GM23338 (cell line): ENCODE measurements around the gene CCDC178. TPM values are rescaled to one million over a fixed set of nuclear protein-coding genes. Genes with fewer than 3 reads are reported as not detected.

Experiments used
- ATAC-seq: fragments of 200-7000 bp; cut with Tn5 transposase; 3 replicates; pipeline ENCODE4 v1.9.1; 2020
- DNase-seq: peaks from one replicate; pipeline ENCODE4 v3.0.0-alpha.2; 2015; ENCODE audit warnings: low spot score
- H2AFZ ChIP-seq: fragments of 200-600 bp; sonication (generic); 2 replicates; pipeline ENCODE4 v1.8.0; 2016; ENCODE audit warnings: antibody characterized with exemption, mild to moderate bottlenecking, moderate library complexity
- H3F3A ChIP-seq: fragments of 200-600 bp; sonication (generic); replicated peaks from 2 replicates; pipeline ENCODE4 v1.8.0; 2017; ENCODE audit warnings: antibody characterized with exemption, mixed run types, low read depth
- H3K27ac ChIP-seq: fragments of 200-600 bp; sonication (generic); 2 replicates; pipeline ENCODE4 v1.6.1; 2016; ENCODE audit warnings: low read depth
- H3K27me3 ChIP-seq: fragments of 200-600 bp; sonication (generic); 2 replicates; pipeline ENCODE4 v1.8.0; 2016; ENCODE audit warnings: mild to moderate bottlenecking, mixed run types, moderate library complexity; ENCODE audit not compliant: insufficient read depth
- H3K36me3 ChIP-seq: fragments of 200-600 bp; sonication (generic); 2 replicates; pipeline ENCODE4 v1.8.0; 2016; ENCODE audit warnings: mild to moderate bottlenecking; ENCODE audit not compliant: insufficient read depth
- H3K4me1 ChIP-seq: fragments of 200-600 bp; sonication (generic); 2 replicates; pipeline ENCODE4 v1.8.0; 2016; ENCODE audit warnings: mild to moderate bottlenecking, moderate library complexity; ENCODE audit not compliant: insufficient read depth
- H3K4me2 ChIP-seq: fragments of 200-600 bp; sonication (generic); 2 replicates; pipeline ENCODE4 v1.7.1; 2017; ENCODE audit warnings: mixed run types
- H3K4me3 ChIP-seq: fragments of 200-600 bp; sonication (generic); 2 replicates; pipeline ENCODE4 v1.6.1; 2016; ENCODE audit warnings: mixed run types
- H3K79me2 ChIP-seq: fragments of 200-600 bp; sonication (generic); replicated peaks from 2 replicates; pipeline ENCODE4 v1.8.0; 2017; ENCODE audit warnings: mild to moderate bottlenecking; ENCODE audit not compliant: insufficient read depth
- H3K9me2 ChIP-seq: fragments of 200-600 bp; sonication (generic); 2 replicates; pipeline ENCODE4 v1.8.0; 2017; ENCODE audit not compliant: insufficient read depth
- H4K20me1 ChIP-seq: fragments of 200-600 bp; sonication (generic); replicated peaks from 2 replicates; pipeline ENCODE4 v1.8.0; 2017; ENCODE audit warnings: mild to moderate bottlenecking; ENCODE audit not compliant: insufficient read depth
- H3K27ac Mint-ChIP-seq: 2 replicates; pipeline ENCODE4 v1.8.0; 2020; ENCODE audit warnings: inconsistent platforms, mild to moderate bottlenecking, moderate library complexity, mixed read lengths
- H3K27me3 Mint-ChIP-seq: 3 replicates; pipeline ENCODE4 v1.8.0; 2022; ENCODE audit warnings: low read depth, mild to moderate bottlenecking, moderate library complexity, mixed read lengths, inconsistent platforms; ENCODE audit not compliant: insufficient read depth, poor library complexity
- H3K36me3 Mint-ChIP-seq: 3 replicates; pipeline ENCODE4 v1.8.0; 2021; ENCODE audit warnings: low read depth, mild to moderate bottlenecking, inconsistent platforms, moderate library complexity, mixed read lengths
- H3K4me1 Mint-ChIP-seq: 3 replicates; pipeline ENCODE4 v1.8.0; 2020; ENCODE audit warnings: mild to moderate bottlenecking, inconsistent platforms, mixed read lengths
- H3K4me3 Mint-ChIP-seq: 3 replicates; pipeline ENCODE4 v1.8.0; 2021; ENCODE audit warnings: moderate library complexity, mild to moderate bottlenecking, inconsistent platforms, mixed read lengths
- H3K9me3 Mint-ChIP-seq: 3 replicates; pipeline ENCODE4 v1.8.0; 2020; ENCODE audit warnings: moderate library complexity, mild to moderate bottlenecking, inconsistent platforms, mixed read lengths
- CREB1 ChIP-seq: fragments of 250-450 bp; sonication (Bioruptor Pico); IDR thresholded peaks from 2 replicates; pipeline ENCODE4 v1.5.0; 2020; ENCODE audit warnings: low read depth, mild to moderate bottlenecking, moderate library complexity
- CTCF ChIP-seq, 2 experiments: fragments of 200-600 bp in 1 of 2; sonication (generic) in 1 of 2; conservative IDR thresholded peaks; 2 replicates each; pipeline versions ENCODE4 v1.5.1 to v1.6.1; 2016 to 2017; ENCODE audit warnings: antibody characterized with exemption in 2 of 2, low read depth in 2 of 2, mild to moderate bottlenecking in 2 of 2, moderate library complexity in 1 of 2
- ETS1 ChIP-seq: IDR thresholded peaks from 2 replicates; pipeline ENCODE4 v1.6.1; 2016; ENCODE audit warnings: antibody characterized with exemption
- EZH2 ChIP-seq: fragments of 200-600 bp; sonication (generic); IDR thresholded peaks from one replicate; pipeline ENCODE4 v1.8.0; 2017; ENCODE audit warnings: antibody characterized with exemption, mild to moderate bottlenecking, low read depth; ENCODE audit not compliant: unreplicated experiment
- EZH2phosphoT487 ChIP-seq: fragments of 200-600 bp; sonication (generic); IDR thresholded peaks from one replicate; pipeline ENCODE4 v1.8.1; 2018; ENCODE audit warnings: antibody characterized with exemption; ENCODE audit not compliant: unreplicated experiment
- JUNB ChIP-seq: IDR thresholded peaks from one replicate; pipeline ENCODE4 v1.6.1; 2016; ENCODE audit warnings: antibody characterized with exemption; ENCODE audit not compliant: unreplicated experiment
- NANOG ChIP-seq: IDR thresholded peaks from 2 replicates; pipeline ENCODE4 v1.6.1; 2016; ENCODE audit warnings: antibody characterized with exemption, borderline replicate concordance
- STAT1 ChIP-seq: IDR thresholded peaks from one replicate; pipeline ENCODE4 v1.6.1; 2016; ENCODE audit warnings: antibody characterized with exemption; ENCODE audit not compliant: unreplicated experiment
- ZNF114 ChIP-seq: fragments of 250-450 bp; sonication (Bioruptor Pico); IDR thresholded peaks from 2 replicates; pipeline ENCODE4 v1.5.0; 2020; ENCODE audit warnings: mild to moderate bottlenecking, moderate library complexity
- ZNF331 ChIP-seq: fragments of 250-450 bp; sonication (Bioruptor Pico); IDR thresholded peaks from 2 replicates; pipeline ENCODE4 v1.5.0; 2020; ENCODE audit warnings: low read depth, mild to moderate bottlenecking, moderate library complexity
- ZNF462 ChIP-seq: fragments of 250-450 bp; sonication (Bioruptor Pico); IDR thresholded peaks from 2 replicates; pipeline ENCODE4 v1.5.0; 2020; ENCODE audit warnings: mild to moderate bottlenecking, moderate library complexity
- polyA plus RNA-seq: library from polyadenylated mRNA; unstranded; fragments of >200 nt; fragmentation: Nextera tagmentation; extraction: Ambion mirVana; gene quantifications from 2 replicates; pipeline ENCODE4 v1.2.1, GENCODE V29; 2016
- total RNA-seq: library from RNA; depleted of rRNA; stranded (reverse); fragments of >200 nt; shearing (Covaris generic); gene quantifications from 2 replicates; pipeline ENCODE4 v1.2.3, GENCODE V29; 2014

The CCDC178 gene
- total and polyA plus RNA-seq, 2 experiments from 2014 or later: 0.17 to 0.24 TPM

- TF ChIP-seq CTCF (conservative IDR thresholded peaks at IDR 0.05; ENCODE audit: low read depth in 2 of 2): no peak
Observed at GRCh38 chr18:32998921-32999320, 441.6 kb downstream of the CCDC178 start (continued).

- H3K4me1 ChIP-seq: no peaks in the 10 kb centered on the region
- no peak overlapping the region for H3K4me3 ChIP-seq
- peak overlapping the region; percentile 4; the same call in 1 of the 2 replicates for H2AFZ ChIP-seq
- ATAC-seq: no peak
- Mint-ChIP-seq H3K4me1 (no peaks in the 10 kb centered on the region), H3K4me3 (no peak overlapping the region), H3K9me3 (no peaks in the 10 kb centered on the region), H3K27ac (no peak overlapping the region), H3K27me3 (no peaks in the 10 kb centered on the region), H3K36me3 (no peaks in the 10 kb centered on the region)
- TF ChIP-seq JUNB: no peak
- no peaks in the 10 kb centered on the region for H3K36me3 ChIP-seq
- no peaks in the 10 kb centered on the region for H3K27me3 ChIP-seq
- no peaks in the 10 kb centered on the region for H3K79me2 ChIP-seq
- no peak overlapping the region for H3K27ac ChIP-seq
- H4K20me1 ChIP-seq: no peaks in the 10 kb centered on the region
- H3K4me2 ChIP-seq: no peak overlapping the region
- no peaks in the 10 kb centered on the region for H3F3A ChIP-seq
- DNase-seq: no peak
- peaks cover 7% of the 10 kb centered on the region; the same call in 1 of the 2 replicates for H3K9me2 ChIP-seq
Observed at GRCh38 chr18:32998285-32998684, 442.2 kb downstream of the CCDC178 start.

GRCh38 chr18:32983721-32984120, 456.8 kb downstream of the CCDC178 start:
- Histone ChIP-seq H4K20me1 (no peaks in the 10 kb centered on the region), H3K27me3 (no peaks in the 10 kb centered on the region), H3F3A (no peaks in the 10 kb centered on the region), H3K4me2 (no peak overlapping the region), H3K36me3 (no peaks in the 10 kb centered on the region), H3K9me2 (no peaks in the 10 kb centered on the region), H2AFZ (no peak overlapping the region), H3K27ac (no peak overlapping the region), H3K79me2 (no peaks in the 10 kb centered on the region), H3K4me1 (no peaks in the 10 kb centered on the region), H3K4me3 (no peak overlapping the region)
- Mint-ChIP-seq H3K4me3 (no peak overlapping the region), H3K9me3 (no peaks in the 10 kb centered on the region), H3K27ac (no peak overlapping the region), H3K4me1 (no peaks in the 10 kb centered on the region), H3K36me3 (no peaks in the 10 kb centered on the region), H3K27me3 (no peaks in the 10 kb centered on the region)
- DNase-seq (no peak), ATAC-seq (no peak)
- TF ChIP-seq EZH2phosphoT487: no peak
- no peak for TF ChIP-seq CREB1 (CRISPR knock-in tag)
- no peak for TF ChIP-seq JUNB
- TF ChIP-seq ZNF331 (CRISPR knock-in tag): no peak
- no peak for TF ChIP-seq STAT1
- TF ChIP-seq ZNF462 (CRISPR knock-in tag): no peak
- no peak for TF ChIP-seq NANOG
- TF ChIP-seq EZH2: no peak
- no peak for TF ChIP-seq ETS1
- TF ChIP-seq ZNF114 (CRISPR knock-in tag): no peak
